ENCODE results near the gene TNIP3. TPM values are rescaled to one million over a fixed set of nuclear protein-coding genes. Genes with fewer than 3 reads are reported as not detected.

The TNIP3 gene
- polyA plus RNA-seq, 1 donor from 2014 or later, result not detected

GRCh38 chr4:121096629-121097028 is 67.5 kb downstream of the TNIP3 start:
- H3K4me3 Mint-ChIP-seq, result no peak overlapping the region
- no peaks in the 10 kb centered on the region for H3K4me1 Mint-ChIP-seq
- H3K27ac Mint-ChIP-seq, result no peak overlapping the region
- H3K36me3 Mint-ChIP-seq, result no peaks in the 10 kb centered on the region
- no peaks in the 10 kb centered on the region for H3K9me3 Mint-ChIP-seq
- no peaks in the 10 kb centered on the region for H3K27me3 Mint-ChIP-seq

DNA sequence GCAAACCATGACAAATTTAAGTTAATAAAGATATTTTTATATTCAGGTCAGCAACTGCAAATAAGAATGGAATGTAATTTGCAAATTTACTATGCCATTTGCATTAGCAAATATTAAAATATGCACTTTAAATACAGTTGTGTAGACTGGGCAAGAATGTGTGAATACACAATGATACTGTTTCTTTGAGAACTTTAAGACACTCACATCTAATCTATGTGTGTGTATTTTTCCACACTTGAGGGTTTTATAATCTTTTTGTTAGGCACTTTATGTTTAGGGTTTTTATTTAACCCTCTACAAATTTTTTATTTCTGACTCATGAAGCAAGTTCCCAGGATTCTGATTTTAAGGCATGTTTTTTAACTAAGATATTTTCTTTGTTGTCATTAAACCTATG is 67.9 kb downstream of the TNIP3 start:
- no peak overlapping the region for H3K27ac Mint-ChIP-seq
- H3K4me3 Mint-ChIP-seq, result no peak overlapping the region
- H3K36me3 Mint-ChIP-seq, result no peaks in the 10 kb centered on the region
- no peaks in the 10 kb centered on the region for H3K9me3 Mint-ChIP-seq
- no peaks in the 10 kb centered on the region for H3K27me3 Mint-ChIP-seq
- no peaks in the 10 kb centered on the region for H3K4me1 Mint-ChIP-seq

DNA sequence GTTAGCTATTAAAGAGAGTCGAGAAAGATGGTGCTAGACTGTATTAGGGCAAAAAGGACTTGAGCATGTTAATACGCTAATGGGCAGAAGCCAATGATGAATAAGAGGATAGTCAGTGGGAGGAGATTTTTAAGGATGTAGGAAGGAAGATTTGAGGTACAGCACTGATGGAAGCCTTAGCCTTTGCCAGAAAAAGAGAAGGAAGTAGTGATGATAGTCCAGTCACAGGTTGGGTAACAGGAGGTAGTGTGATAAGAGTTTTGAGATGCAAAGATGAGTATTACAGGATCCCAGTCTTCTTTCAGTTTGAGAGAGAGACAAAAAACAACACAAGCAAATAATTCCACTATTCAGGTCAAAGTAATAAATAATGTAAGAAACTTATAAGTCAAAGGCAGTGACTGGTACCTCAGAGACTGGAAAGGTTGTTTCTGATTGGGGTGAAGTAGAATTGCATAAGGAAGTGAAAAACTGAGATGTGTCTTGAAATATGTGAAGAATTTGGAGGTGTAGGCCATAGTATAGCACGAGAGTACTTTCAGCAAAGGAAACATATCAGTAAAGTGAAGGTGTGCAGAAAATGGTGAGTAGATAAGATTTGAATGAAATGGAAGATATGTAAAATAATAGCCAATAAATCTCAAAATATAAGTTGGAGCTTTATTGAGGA is 69.7 kb downstream of the TNIP3 start:
- Mint-ChIP-seq H3K27me3 (no peaks in the 10 kb centered on the region), H3K27ac (no peak overlapping the region)

DNA sequence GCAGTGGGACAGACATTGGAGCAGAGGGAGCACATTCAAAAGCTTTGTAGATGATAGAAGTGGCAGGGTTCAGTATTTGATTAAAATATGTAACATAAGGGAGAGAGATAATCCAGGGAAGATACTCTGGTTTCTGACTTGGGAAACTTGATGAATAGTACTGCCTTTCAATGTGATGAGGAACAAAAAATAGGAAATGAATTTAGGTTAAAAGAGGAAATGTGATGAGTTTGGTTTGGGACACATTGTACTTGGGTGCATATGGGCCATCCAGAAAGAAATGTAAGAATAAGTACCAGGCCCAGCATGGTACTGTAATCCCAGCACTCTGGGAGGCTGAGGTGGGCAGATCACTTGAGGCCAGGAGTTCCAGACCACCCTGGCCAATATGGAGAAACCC is 70.9 kb downstream of the TNIP3 start:
- Mint-ChIP-seq H3K4me1 (no peaks in the 10 kb centered on the region), H3K27me3 (no peaks in the 10 kb centered on the region), H3K36me3 (no peaks in the 10 kb centered on the region)

More for the DNA sequence above, 69.7 kb downstream of the TNIP3 start:
- Mint-ChIP-seq H3K9me3 (no peaks in the 10 kb centered on the region), H3K36me3 (no peaks in the 10 kb centered on the region), H3K4me1 (no peaks in the 10 kb centered on the region), H3K4me3 (no peak overlapping the region)

GRCh38 chr4:121091941-121092340 is 72.2 kb downstream of the TNIP3 start:
- Mint-ChIP-seq H3K27ac (no peak overlapping the region), H3K36me3 (no peaks in the 10 kb centered on the region), H3K9me3 (peaks cover 0 to 2% (median 0%) of the 10 kb centered on the region in 3 donors), H3K27me3 (no peaks in the 10 kb centered on the region), H3K4me1 (no peaks in the 10 kb centered on the region), H3K4me3 (no peak overlapping the region)

More for the DNA sequence above, 70.9 kb downstream of the TNIP3 start:
- Mint-ChIP-seq H3K9me3 (peaks cover 0 to 2% (median 0%) of the 10 kb centered on the region in 3 donors), H3K27ac (no peak overlapping the region), H3K4me3 (no peak overlapping the region)

GRCh38 chr4:121088867-121089266 is 75.3 kb downstream of the TNIP3 start:
- Mint-ChIP-seq H3K36me3 (no peaks in the 10 kb centered on the region), H3K4me3 (no peak overlapping the region), H3K4me1 (no peaks in the 10 kb centered on the region), H3K27ac (no peak overlapping the region), H3K9me3 (peaks cover 0 to 2% (median 0%) of the 10 kb centered on the region in 3 donors), H3K27me3 (peaks cover 2% of the 10 kb centered on the region)

Other genes starting within 250 kb of the TNIP3 start
- not detected for gene PRDM5, start 241.6 kb downstream of the TNIP3 start, polyA plus RNA-seq
- not detected for gene NDNF, start 91.8 kb downstream of the TNIP3 start, polyA plus RNA-seq
- not detected for gene QRFPR, start 216.7 kb upstream of the TNIP3 start, polyA plus RNA-seq

Measured in IgD-negative memory B cell (primary cell).